Liver (tissue), 3 donors: ENCODE measurements around the gene LRP1-AS.

ENCODE experiments used
- ATF3 ChIP-seq: IDR thresholded peaks from 2 replicates; pipeline ENCODE4 v1.6.1; 2016; ENCODE audit warnings: antibody characterized with exemption
- CTCF ChIP-seq: fragments of 150-350 bp; IDR thresholded peaks from 2 replicates; pipeline ENCODE4 v1.5.1; 2017; ENCODE audit warnings: improper control_type of control experiment, low read depth, low read length; ENCODE audit not compliant: missing input control
- HNF4G ChIP-seq: IDR thresholded peaks from 2 replicates; pipeline ENCODE4 v1.6.1; 2016; ENCODE audit warnings: antibody characterized with exemption
- NR2F2 ChIP-seq: IDR thresholded peaks from 2 replicates; pipeline ENCODE4 v1.6.1; 2016; ENCODE audit warnings: antibody characterized with exemption
- RAD21 ChIP-seq, 2 donors: IDR thresholded peaks; 2 replicates each; pipeline ENCODE4 v1.6.1; 2016; ENCODE audit warnings: antibody characterized with exemption in 2 of 2, mild to moderate bottlenecking in 2 of 2
- REST ChIP-seq: IDR thresholded peaks from 2 replicates; pipeline ENCODE4 v1.6.1; 2016; ENCODE audit warnings: antibody characterized with exemption, mild to moderate bottlenecking
- SP1 ChIP-seq: IDR thresholded peaks from 2 replicates; pipeline ENCODE4 v1.6.1; 2018; ENCODE audit warnings: antibody characterized with exemption, mild to moderate bottlenecking
- YY1 ChIP-seq: IDR thresholded peaks from 2 replicates; pipeline ENCODE4 v1.6.1; 2016; ENCODE audit warnings: antibody characterized with exemption, mild to moderate bottlenecking
- donor health status: healthy.
- donor health status: healthy.

- TF ChIP-seq CTCF (no peak), YY1 (no peak), NR2F2 (no peak), SP1 (no peak), ATF3 (no peak), REST (no peak), RAD21 (IDR thresholded peaks at IDR 0.05) (no peak), HNF4G (no peak)
These were observed 36.7 kb upstream of the LRP1-AS start for GRCh38 chr12:57183939-57184725.
